Measurements from ENCODE around the gene ERBB4. TPM values are rescaled to one million over a fixed set of nuclear protein-coding genes. Genes with fewer than 3 reads are reported as not detected.

ERBB4 gene
- total RNA-seq, 1 donor from 2014 or later, result 8.3 TPM

DNA sequence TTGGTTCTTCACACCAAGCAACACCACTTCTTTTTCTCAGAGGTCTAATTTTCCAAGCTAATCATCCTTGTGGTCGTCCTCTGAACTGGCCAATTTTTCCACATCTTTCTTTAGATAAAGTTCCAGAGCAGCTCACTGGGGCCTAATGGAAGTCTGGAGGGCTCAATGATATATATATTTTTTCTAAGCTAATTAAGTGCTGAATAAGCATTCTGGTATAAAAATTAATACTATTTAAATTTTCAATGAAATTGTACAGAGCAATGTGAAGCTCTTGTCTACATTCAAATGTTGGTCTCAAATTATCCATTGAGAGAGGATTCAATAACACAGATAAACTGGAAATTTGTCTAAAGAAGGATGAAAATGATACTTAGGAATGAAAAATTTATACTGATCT lies 866.6 kb downstream of the ERBB4 start:
- no peaks in the 10 kb centered on the region for H3K36me3 ChIP-seq
- no peaks in the 10 kb centered on the region for H3K4me1 ChIP-seq
- no peak overlapping the region for H3K27ac ChIP-seq (replicated peaks)
- no peak overlapping the region for H3K4me3 ChIP-seq
- DNase-seq, result no peak
- intact Hi-C loops (cut with micrococcal nuclease), result no loop called here
- H3K9me3 ChIP-seq (replicated peaks), result no peaks in the 10 kb centered on the region
- TF ChIP-seq CTCF (IDR thresholded peaks at IDR 0.05; ENCODE audit: borderline replicate concordance), result no peak
- no peaks in the 10 kb centered on the region for H3K27me3 ChIP-seq (ENCODE audit: low read depth)

GRCh38 chr2:211665299-211665698 lies 873.3 kb downstream of the ERBB4 start:
- H3K27me3 ChIP-seq (ENCODE audit: low read depth), result no peaks in the 10 kb centered on the region
- no peak overlapping the region for H3K27ac ChIP-seq (replicated peaks)
- intact Hi-C loops (cut with micrococcal nuclease), result no loop called here
- DNase-seq, result no peak
- no peaks in the 10 kb centered on the region for H3K9me3 ChIP-seq (replicated peaks)
- no peak overlapping the region for H3K4me3 ChIP-seq
- TF ChIP-seq CTCF (IDR thresholded peaks at IDR 0.05; ENCODE audit: borderline replicate concordance), result no peak
- H3K4me1 ChIP-seq, result no peaks in the 10 kb centered on the region
- no peaks in the 10 kb centered on the region for H3K36me3 ChIP-seq

GRCh38 chr2:211664321-211664720 lies 874.3 kb downstream of the ERBB4 start:
- no peak for DNase-seq
- TF ChIP-seq CTCF (IDR thresholded peaks at IDR 0.05; ENCODE audit: borderline replicate concordance), result no peak
- intact Hi-C loops (cut with micrococcal nuclease), result no loop called here
- Histone ChIP-seq H3K27me3 (ENCODE audit: low read depth) (no peaks in the 10 kb centered on the region), H3K36me3 (no peaks in the 10 kb centered on the region), H3K4me1 (no peaks in the 10 kb centered on the region), H3K4me3 (no peak overlapping the region), H3K27ac (replicated peaks) (no peak overlapping the region), H3K9me3 (replicated peaks) (no peaks in the 10 kb centered on the region)

GRCh38 chr2:211654211-211654780 lies 884.3 kb downstream of the ERBB4 start:
- intact Hi-C loops (cut with micrococcal nuclease), result no loop called here
- no peak for DNase-seq
- TF ChIP-seq CTCF (IDR thresholded peaks at IDR 0.05; ENCODE audit: borderline replicate concordance), result no peak

GRCh38 chr2:211652327-211652726 lies 886.3 kb downstream of the ERBB4 start:
- no peaks in the 10 kb centered on the region for H3K9me3 ChIP-seq (replicated peaks)
- no peak for DNase-seq
- no peaks in the 10 kb centered on the region for H3K36me3 ChIP-seq
- no peak overlapping the region for H3K4me3 ChIP-seq
- no peaks in the 10 kb centered on the region for H3K27me3 ChIP-seq (ENCODE audit: low read depth)
- H3K4me1 ChIP-seq, result no peaks in the 10 kb centered on the region
- H3K27ac ChIP-seq (replicated peaks), result no peak overlapping the region
- TF ChIP-seq CTCF (IDR thresholded peaks at IDR 0.05; ENCODE audit: borderline replicate concordance), result no peak
- intact Hi-C loops (cut with micrococcal nuclease), result no loop called here

More at GRCh38 chr2:211654211-211654780, 884.3 kb downstream of the ERBB4 start:
- H3K36me3 ChIP-seq, result no peaks in the 10 kb centered on the region
- no peaks in the 10 kb centered on the region for H3K9me3 ChIP-seq (replicated peaks)
- no peak overlapping the region for H3K4me3 ChIP-seq
- no peak overlapping the region for H3K27ac ChIP-seq (replicated peaks)
- H3K4me1 ChIP-seq, result no peaks in the 10 kb centered on the region
- no peaks in the 10 kb centered on the region for H3K27me3 ChIP-seq (ENCODE audit: low read depth)
